SIG-M5 treated with dmso at 0.1 percent for 504 hours (cell line): Measurements from ENCODE around the gene ESRRA.

ENCODE experiments used
- DNase-seq: peaks from one replicate; lab custom pipeline; 2025; ENCODE audit not compliant: unreplicated experiment; lab: John Stamatoyannopoulos, UW

Gene ESRRA

DNA sequence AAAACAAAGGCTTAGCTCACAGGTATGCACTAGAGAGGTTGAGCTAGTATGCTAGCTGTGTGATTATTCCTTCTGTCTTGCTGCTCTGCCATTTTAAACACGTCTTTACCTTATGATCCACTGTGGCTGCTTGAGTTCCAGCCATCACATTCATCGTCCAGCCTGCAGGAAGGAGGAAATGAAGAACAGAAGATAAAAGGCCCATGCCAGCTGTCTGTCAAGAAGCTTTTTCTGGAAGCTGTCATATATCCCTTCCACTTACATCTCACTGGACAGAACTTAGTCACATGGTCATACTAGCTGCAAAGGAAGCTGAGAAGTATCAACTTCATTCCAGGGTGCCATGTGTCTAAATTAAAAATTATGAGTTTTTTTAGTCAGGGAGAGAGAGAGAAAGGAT is 22.1 kb downstream of the ESRRA start:
- no peak for DNase-seq

DNA sequence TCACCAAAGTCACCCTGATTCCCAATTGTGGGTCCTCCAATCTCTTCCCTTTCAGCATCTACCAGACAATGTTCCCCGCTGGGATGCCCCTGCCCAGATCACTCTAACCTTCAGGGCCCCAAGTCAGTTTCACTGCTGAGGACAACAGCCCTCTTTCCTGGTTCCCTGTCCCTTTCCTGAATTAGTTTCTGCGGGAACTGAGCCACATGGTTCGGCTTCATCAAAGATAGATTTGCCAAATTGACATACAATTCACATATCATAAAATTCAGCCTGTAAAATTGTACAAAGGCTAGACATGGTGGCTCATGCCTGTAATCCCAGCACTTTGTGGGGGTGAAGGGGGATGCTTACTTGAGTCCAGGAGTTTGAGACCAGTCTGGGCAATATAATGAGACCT is 22.7 kb downstream of the ESRRA start:
- DNase-seq: no peak

DNA sequence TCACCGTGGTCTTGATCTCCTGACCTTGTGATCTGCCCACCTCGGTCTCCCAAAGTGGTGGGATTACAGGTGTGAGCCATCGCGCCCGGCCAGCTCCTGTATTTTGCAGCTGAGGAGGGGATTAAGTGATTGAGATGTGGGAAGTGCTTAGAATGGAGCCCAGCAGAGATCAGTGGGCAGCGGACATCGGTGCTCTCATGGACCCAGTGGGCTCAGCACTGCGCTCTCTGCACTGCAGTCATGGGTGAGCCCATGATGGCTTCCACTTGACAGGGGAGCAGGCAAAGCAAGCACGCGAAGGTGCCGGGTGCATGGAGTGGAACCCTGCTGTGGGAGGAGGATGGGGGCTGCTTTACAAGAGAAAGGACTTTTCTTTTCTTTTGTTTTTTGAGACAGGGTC is 25.6 kb downstream of the ESRRA start:
- no peak for DNase-seq

DNA sequence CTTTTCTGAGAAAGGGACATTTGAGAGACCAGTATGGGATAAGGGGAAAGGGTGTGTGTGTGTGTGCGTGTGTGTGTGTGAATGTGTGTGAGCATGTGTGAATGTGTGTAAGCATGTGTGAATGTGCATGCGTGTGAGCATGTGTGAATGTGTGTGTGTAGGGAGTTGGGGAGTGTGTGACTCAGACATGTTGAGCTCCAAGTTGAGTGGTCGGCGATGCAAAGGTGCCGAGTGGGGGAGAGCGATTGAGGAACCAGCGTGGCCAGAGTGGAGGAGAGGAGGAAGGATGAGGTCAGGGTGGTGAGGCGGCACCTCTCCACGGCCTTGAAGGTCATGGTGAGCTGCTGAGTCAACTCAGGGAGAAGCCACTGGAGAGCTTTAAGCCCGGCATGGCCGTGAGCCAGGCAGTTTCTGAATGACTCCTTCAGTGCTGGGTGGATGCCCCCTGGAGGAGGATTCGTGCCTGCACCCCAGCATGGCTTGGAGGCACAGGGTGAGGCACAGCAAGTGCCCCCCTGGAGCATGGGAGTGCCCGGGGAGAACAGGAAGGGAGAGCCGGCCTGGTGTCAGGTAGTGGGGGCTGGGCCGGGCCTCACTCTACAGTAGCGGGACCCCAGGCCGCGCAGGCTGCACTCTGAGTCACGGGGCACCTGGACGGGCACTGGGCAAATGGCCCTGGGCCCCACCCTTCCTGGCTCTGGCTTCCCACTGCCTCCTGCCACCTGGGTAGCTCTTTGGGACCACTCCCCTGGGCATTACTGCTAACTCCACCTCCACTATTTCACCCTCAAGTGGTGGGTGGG is 26.4 kb downstream of the ESRRA start:
- DNase-seq: peak; percentile 71

DNA sequence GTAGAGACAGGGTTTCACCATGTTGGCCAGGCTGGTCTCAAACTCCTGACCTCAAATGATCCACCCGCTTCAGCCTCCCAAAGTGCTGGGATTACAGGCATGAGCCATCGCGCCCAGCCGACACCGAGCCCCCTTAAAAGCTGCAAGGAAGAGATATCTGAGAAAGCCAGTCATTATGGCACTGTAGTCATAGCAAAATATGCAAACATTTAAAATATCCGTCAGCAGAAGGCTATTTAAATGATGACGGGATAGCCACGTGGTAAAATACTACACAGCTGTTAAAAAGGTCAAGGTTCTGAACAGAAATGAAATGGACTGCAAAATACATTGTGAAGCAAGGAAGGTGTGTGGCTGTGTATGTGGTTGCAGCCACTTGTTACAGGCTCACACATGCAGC is 28.2 kb downstream of the ESRRA start:
- DNase-seq: no peak

DNA sequence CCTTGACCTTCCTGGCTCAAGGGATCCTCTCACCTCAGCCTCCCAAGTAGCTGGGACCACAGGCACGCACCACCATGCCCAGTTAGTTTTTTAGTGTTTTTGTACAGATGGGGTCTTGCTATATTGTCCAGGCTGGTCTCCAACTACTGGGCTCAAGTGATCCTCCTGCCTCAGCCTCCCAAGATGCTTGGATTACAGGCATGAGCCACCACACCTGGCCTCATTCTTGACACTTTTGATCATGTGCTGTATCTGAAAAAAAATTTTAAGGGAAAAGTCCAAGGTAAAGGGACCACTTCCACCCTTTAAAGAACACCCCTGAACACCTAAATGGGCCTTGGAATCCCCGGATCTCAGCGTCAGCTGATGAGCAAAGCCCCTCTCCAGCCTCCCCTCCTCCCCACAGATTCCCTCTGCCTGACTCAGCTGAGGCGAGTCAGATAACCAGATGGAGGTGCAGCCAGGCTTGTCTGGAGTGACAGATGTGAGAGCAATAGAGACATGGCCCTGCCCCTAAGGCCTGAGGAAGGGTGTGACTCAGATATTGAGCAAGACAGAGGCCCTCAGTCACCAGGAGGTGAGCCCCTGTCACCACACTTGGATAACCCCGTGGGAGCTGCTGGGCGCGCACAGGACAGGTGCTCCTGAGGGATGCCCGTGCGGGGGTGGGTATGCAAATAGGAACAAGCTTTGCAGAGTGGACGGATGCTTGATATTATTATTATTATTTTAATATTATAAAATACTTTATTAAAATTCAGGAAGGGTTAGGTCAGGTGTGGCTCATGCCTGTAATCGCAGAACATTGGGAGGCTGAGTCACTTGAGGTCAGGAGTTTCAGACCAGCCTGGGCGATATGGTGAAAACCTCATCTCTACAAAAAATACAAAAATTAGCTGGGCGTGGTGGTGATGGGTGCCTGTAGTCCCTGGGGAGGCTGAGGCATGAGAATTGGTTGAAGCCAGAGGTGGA is 29.7 kb downstream of the ESRRA start:
- DNase-seq: peak; percentile 96

DNA sequence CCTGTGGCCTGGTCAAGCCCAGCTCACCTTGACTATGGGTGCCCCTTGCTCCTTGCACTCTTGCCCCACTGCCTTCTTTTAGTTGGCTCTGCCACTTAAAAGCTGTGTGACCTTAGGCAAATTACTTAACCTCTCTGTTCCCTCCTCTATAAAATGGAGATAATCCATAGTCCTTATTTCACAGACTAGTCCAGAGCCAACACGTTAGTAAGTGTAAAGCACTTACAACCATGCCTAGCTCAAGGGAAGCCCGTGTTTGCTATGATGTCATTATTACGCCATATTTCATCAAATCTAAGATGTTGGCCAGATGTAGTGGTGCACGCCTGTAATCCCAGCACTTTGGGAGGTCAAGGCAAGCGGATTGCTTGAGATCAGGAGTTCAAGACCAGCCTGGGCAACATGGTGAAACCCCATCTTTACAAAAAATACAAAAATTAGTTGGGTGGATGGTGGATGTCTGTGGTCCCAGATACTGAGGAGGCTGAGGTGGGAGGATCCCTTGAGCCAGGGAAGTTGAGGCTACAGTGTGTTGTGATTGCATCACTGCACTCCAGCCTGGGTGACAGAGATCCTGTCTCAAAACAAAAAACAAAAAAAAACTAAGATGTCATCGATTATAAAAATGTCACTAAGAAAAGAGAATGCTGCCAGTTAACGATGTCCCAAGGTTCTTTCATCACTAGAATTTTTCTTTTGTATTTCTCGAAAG is 32.4 kb downstream of the ESRRA start:
- DNase-seq: no peak

DNA sequence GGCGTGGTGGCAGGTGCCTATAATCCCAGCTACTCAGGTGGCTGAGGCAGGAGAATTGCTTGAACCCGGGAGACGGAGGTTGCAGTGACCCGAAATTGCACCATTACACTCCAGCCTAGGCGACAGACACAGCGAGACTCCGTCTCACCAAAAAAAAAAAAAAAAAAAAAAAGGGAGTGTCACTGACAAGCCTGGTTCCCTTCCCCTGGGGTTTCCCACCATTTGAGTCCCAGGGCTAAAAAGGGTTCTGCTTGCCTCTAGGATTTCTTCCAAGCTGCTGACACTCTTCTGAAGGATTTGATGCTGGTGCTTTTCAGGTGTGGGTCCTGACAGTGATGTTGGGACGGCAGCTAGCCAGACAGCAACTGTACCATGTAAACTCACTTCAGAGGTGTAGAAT is 33.4 kb downstream of the ESRRA start:
- DNase-seq: no peak

DNA sequence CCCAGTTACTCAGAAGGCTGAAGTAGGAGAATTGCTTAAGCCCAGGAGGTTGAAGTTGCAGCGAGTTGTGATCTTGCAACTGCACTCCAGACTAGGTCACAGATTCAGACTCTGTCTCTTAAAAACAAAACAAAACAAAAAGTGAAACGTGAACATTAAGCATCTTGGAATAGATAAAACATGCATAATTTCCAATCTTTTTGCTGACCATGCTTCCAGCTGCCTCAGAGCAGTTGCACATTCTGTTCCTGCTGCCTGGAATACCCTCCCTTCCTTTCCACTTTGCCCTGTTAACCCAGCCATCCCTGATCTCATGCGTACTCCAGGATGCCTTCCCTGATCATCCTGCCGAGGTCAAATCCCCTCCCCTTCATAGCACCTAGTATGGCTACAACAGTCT is 34.0 kb downstream of the ESRRA start:
- no peak for DNase-seq

DNA sequence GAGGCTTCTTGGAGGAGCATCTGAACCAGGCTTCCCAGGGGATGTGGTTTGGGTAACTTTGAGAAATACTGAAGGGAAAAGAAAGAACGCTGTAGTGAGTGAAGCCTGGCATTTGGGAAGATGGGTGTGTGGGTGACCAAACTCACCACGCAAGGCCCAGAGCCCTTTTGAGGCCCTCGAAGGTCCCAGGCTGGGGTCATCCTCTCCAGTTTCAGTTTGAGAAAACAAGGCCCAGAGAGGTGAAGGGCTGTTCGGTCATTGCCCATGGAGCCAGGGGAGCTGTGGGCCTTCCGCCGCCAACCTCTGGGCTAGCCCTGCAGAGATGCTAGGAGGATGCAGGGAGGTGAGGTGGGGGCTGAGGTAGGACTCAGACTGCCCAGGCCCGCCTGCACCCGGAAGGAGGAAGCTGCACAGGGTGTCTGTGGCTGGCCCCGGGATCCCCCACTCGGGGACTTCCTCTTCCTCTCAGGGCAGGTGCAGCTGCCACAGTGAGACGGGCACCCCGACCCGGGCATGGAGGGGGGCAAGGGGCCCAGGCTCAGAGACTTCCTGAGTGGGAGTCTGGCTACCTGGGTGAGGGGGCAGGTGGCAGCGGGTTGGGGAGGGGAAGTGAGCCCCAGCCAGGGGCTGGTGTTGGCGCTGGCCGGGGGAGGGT is 34.6 kb downstream of the ESRRA start, which contains the start of gene CCDC88B:
TSS of gene CCDC88B (plus strand) at position 451 of the 655 bp plus-strand sequence. CDS start at position 514, 63 bp downstream.
- peak; percentile 53 for DNase-seq

DNA sequence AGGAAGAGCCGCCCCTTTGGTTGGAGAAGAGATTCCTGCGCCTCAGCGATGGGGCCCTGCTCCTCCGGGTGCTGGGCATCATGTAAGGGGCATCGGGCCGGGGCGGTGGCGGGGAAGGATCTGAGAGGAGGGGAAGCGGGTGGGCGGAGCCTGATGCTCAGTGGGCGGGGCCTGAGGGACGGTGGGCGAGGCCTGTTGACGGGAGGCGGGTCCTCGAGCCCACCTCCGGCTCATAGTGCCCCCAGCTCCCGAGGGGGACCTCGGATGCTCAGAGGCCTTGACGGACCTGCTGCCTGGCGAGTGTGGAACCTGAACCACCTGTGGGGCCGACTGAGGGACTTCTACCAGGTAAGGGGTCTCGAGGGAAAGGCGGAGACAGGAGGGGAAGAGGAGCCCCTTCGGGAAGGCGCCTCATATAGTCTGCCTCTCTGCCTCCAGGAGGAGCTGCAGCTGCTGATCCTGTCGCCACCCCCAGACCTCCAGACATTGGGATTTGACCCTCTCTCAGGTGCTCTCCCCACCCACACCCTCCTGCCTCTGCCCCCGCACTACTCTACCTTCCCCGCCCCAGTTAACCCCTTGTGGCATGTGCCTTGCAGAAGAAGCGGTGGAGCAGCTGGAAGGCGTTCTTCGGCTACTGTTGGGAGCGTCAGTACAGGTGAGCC is 35.5 kb downstream of the ESRRA start:
- no peak for DNase-seq

DNA sequence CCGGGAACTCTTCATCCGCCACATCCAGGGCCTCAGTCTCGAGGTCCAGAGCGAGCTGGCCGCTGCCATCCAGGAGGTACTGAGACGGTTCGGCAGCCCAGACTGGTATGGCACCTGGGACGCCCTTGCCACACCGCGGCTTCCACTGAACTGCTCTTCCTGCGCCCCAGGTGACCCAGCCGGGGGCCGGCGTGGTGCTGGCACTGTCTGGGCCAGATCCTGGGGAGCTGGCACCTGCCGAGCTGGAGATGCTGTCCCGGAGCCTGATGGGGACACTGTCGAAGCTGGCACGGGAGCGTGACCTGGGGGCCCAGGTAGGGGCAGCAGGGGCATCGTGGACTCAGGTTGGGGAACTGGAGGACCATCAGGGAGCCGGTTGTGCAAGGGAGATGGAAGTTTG is 36.1 kb downstream of the ESRRA start:
- DNase-seq: no peak

DNA sequence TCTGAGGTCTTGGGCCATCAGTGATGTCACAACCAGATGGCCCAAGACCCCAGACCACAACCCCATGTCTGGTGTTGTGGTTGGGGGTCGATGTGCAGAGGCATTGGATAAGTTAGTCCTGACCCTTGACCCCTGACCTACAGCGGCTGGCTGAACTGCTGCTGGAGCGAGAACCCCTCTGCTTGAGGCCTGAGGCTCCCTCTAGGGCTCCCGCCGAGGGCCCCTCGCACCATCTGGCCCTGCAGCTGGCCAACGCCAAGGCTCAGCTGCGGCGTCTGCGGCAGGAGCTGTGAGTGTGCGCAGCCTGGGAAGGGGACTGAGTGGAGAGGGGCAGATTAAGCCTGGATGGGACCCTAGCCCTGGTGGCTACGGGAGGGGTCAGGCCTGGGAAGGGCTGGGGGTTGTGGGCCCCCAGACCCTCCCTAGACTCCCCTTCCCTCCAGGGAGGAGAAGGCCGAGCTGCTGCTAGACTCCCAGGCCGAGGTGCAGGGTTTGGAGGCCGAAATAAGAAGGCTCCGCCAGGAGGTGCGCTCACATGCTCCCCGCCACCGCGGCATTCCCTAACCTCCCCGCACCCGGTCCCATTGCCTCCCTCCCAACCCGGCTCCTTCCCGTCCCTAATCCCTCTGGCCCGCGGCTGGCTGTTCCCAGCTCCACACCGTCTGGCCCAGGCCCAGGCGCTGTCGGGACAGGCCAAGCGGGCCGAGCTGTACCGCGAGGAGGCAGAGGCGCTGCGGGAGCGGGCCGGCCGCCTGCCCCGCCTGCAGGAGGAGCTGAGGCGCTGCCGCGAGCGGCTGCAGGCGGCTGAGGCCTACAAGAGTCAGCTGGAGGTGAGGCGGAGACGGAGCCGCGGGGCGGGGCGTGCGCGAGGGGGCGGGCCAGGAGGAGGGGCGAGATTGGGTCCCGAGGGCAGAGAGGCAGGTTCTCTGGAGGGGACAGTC is 36.8 kb downstream of the ESRRA start:
- DNase-seq: peak; percentile 87

DNA sequence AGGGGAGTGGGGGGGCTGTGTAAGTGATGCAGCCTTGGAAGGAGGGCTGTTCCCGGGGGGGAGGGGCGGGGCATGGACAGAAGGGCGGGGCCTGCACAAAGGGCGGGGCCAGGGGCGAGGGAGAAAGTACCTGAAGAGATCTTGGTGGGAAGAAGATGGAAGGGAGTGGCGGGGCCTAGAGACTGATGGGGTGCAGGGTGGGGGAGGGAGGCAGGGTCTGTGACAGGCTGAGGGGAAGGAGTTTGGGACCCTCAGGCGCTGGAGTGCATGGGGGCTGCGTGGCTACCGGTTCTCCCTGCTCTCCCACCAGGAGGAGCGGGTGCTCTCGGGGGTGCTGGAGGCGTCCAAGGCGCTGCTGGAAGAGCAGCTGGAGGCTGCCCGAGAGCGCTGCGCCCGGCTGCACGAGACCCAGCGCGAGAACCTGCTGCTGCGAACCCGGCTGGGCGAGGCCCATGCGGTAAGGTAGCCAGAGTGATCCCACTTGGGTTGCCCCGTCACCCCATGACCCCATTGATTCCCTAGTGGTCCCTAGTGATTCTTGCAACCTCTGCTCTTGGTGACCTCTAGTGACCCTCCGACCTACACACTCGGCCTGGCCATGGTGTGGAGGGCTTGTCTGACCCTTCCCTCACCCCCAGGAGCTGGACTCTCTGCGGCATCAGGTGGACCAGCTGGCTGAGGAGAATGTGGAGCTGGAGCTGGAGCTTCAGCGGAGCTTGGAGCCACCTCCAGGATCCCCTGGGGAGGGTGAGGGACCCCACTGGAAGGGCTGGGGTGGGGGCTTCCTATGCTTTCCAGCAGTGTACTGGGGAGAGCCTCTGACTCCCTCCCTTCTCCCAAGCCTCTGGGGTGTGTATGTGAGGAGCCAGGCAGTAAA is 37.8 kb downstream of the ESRRA start:
- DNase-seq: no peak

DNA sequence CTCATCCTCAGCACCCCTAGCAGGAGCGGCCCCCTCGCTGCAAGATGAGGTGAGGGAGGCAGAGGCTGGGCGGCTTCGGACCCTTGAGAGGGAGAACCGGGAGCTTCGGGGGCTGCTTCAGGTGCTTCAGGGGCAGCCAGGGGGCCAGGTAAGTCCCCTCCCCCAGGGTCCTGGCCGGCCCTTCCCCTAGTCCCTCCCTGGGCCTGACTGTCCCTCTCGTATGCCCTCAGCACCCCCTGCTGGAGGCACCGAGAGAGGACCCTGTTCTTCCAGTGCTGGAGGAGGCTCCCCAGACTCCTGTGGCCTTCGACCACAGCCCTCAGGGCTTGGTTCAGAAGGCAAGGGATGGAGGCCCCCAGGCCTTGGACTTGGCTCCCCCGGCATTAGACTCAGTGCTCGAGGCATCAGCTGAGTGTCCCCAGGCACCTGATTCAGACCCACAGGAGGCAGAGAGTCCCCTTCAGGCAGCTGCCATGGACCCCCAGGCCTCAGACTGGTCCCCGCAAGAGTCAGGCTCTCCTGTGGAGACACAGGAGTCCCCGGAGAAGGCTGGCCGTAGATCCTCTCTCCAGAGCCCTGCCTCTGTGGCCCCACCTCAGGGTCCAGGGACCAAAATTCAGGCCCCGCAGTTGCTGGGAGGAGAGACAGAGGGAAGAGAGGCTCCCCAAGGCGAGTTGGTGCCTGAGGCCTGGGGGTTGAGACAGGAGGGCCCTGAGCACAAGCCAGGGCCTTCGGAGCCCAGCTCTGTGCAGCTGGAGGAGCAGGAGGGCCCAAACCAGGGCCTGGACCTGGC is 38.6 kb downstream of the ESRRA start:
- no peak for DNase-seq

DNA sequence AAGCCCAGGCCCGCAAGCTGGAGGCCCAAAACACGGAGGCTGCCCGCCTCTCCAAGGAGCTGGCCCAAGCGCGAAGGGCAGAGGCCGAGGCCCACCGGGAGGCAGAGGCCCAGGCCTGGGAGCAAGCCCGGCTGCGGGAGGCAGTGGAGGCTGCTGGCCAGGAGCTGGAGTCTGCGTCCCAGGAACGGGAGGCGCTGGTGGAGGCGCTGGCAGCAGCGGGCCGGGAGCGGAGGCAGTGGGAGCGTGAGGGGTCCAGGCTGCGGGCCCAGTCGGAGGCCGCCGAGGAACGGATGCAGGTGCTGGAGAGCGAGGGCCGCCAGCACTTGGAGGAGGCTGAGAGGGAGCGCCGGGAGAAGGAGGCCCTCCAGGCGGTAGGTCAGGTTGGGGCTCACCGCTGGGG is 39.5 kb downstream of the ESRRA start:
- DNase-seq: no peak

DNA sequence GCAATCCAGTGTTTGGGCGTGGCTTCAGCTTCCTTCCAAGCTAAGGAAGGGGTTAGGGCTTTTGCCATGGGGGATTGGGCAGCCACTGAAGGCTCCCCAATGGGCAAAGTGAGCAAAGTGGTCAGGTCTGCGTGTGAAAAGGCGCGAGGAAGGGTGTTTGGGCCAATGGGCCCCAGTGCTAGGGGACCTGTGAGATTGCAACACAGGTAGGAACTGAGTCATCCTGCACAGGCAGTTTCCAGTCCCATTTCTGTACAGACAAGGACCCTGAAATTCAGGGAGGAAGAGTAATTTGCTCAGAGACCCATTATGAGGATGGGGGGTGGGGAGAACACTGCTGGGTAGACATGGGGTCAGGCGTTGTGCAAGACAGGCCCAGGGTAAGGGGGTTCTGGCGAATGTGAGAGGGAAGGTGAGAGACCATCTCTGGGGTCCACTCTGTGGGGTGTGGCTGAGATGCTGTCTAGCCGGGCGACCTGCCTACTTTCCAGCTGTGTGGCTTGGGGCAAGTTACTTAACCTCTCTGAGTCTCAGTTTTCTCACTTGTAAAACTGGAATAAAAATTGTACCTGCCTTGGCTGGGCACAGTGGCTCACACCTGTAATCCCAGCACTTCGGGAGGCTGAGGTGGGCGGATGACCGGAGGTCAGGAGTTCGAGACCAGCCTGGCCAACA is 42.0 kb downstream of the ESRRA start:
- peak; percentile 69 for DNase-seq
